ENCODE results near the gene ANKHD1. TPM values are rescaled to one million over a fixed set of nuclear protein-coding genes. Genes with fewer than 3 reads are reported as not detected.

Gene ANKHD1
- total and polyA plus RNA-seq, 8 donors: 56.0 to 77.7 (median 64.0) TPM

GRCh38 chr5:140540227-140540626 is 138.6 kb downstream of the ANKHD1 start:
- FAIRE-seq: no peak
- no peak for TF ChIP-seq CTCF (IDR thresholded peaks at IDR 0.05)
- ATAC-seq: no peak
- no peak overlapping the region for H3K4me3 ChIP-seq
- no peak overlapping the region for H3K27ac ChIP-seq
- 86 to 95% methylated on average over 1 of the region's 1 CpG for WGBS, 2 donors
- H3K4me1 ChIP-seq: no peaks in the 10 kb centered on the region
- H3K27me3 ChIP-seq: no peaks in the 10 kb centered on the region
- peaks cover 0 to 65% (median 18%) of the 10 kb centered on the region in 3 donors for H3K36me3 ChIP-seq
- no peak for DNase-seq
- intact Hi-C loops (cut with DNase I): no loop called here
- no peaks in the 10 kb centered on the region for H3K9me3 ChIP-seq

GRCh38 chr5:140542972-140543371 is 141.3 kb downstream of the ANKHD1 start:
- intact Hi-C loops (cut with DNase I): no loop called here
- Histone ChIP-seq H3K27me3 (no peaks in the 10 kb centered on the region), H3K4me1 (peaks cover 6 to 15% (median 13%) of the 10 kb centered on the region in 3 donors), H3K27ac (no peak overlapping the region), H3K9me3 (no peaks in the 10 kb centered on the region), H3K4me3 (no peak overlapping the region), H3K36me3 (peaks cover 0 to 47% (median 15%) of the 10 kb centered on the region in 3 donors)
- DNase-seq (no peak), FAIRE-seq (no peak), ATAC-seq (no peak)
- no peak for TF ChIP-seq CTCF (IDR thresholded peaks at IDR 0.05)
- WGBS, 2 donors: 93 to 94% methylated on average over 5 of the region's 5 CpGs

GRCh38 chr5:140544986-140545385 is 143.4 kb downstream of the ANKHD1 start:
- H3K4me3 ChIP-seq: no peak overlapping the region
- no peaks in the 10 kb centered on the region for H3K9me3 ChIP-seq
- peaks cover 19 to 26% (median 25%) of the 10 kb centered on the region in 3 donors for H3K4me1 ChIP-seq
- 97 to 98% methylated on average over 7 of the region's 7 CpGs for WGBS, 2 donors
- peaks cover 0 to 35% (median 6%) of the 10 kb centered on the region in 3 donors for H3K36me3 ChIP-seq
- ATAC-seq: no peak
- H3K27ac ChIP-seq: no peak overlapping the region
- FAIRE-seq: no peak
- no peak for DNase-seq
- TF ChIP-seq CTCF (IDR thresholded peaks at IDR 0.05): no peak
- H3K27me3 ChIP-seq: no peaks in the 10 kb centered on the region
- intact Hi-C loops (cut with DNase I): no loop called here

- 98 to 100% methylated on average over 10 of the region's 10 CpGs for WGBS, 2 donors
- no peaks in the 10 kb centered on the region for H3K9me3 ChIP-seq
- intact Hi-C loops (cut with DNase I): no loop called here
- H3K27me3 ChIP-seq: no peaks in the 10 kb centered on the region
- DNase-seq (no peak), ATAC-seq (no peak), FAIRE-seq (no peak)
- no peak overlapping the region for H3K4me3 ChIP-seq
- peaks cover 0 to 35% (median 10%) of the 10 kb centered on the region in 3 donors for H3K36me3 ChIP-seq
- no peak for TF ChIP-seq CTCF (IDR thresholded peaks at IDR 0.05)
- H3K27ac ChIP-seq: peak overlapping the region in 1 of 4 donors; percentile 90
- peaks cover 19 to 26% (median 25%) of the 10 kb centered on the region in 3 donors for H3K4me1 ChIP-seq
Observed at GRCh38 chr5:140545606-140546005, 144.0 kb downstream of the ANKHD1 start.

GRCh38 chr5:140546851-140547507 is 145.3 kb downstream of the ANKHD1 start:
- Histone ChIP-seq H3K4me3 (peak overlapping the region in 2 of 4 donors; percentile 19 to 47), H3K27ac (peak overlapping the region; percentile 67 to 98 (median 92)), H3K4me1 (peaks cover 19 to 26% (median 25%) of the 10 kb centered on the region in 3 donors), H3K36me3 (peaks cover 0 to 31% (median 14%) of the 10 kb centered on the region in 3 donors), H3K27me3 (no peaks in the 10 kb centered on the region), H3K9me3 (no peaks in the 10 kb centered on the region)
- TF ChIP-seq CTCF (IDR thresholded peaks at IDR 0.05): no peak
- ATAC-seq (peak; percentile 4 to 8 (median 8)), DNase-seq (no peak), FAIRE-seq (no peak)
- WGBS, 2 donors: 32 to 34% methylated on average over 13 of the region's 13 CpGs
- intact Hi-C loops (cut with DNase I): no loop called here

Data from pancreas (tissue), 10 donors.